CD1c-positive myeloid dendritic cell (primary cell): Measurements from ENCODE around the gene SLC7A6.
A peak's percentile ranks its signal among the peaks of the same experiment; 100 is the strongest.

Experiments used
- DNase-seq: peaks from one replicate; pipeline ENCODE4 v3.0.0-alpha.2; 2016; ENCODE audit errors: extremely low spot score

The SLC7A6 gene

DNA sequence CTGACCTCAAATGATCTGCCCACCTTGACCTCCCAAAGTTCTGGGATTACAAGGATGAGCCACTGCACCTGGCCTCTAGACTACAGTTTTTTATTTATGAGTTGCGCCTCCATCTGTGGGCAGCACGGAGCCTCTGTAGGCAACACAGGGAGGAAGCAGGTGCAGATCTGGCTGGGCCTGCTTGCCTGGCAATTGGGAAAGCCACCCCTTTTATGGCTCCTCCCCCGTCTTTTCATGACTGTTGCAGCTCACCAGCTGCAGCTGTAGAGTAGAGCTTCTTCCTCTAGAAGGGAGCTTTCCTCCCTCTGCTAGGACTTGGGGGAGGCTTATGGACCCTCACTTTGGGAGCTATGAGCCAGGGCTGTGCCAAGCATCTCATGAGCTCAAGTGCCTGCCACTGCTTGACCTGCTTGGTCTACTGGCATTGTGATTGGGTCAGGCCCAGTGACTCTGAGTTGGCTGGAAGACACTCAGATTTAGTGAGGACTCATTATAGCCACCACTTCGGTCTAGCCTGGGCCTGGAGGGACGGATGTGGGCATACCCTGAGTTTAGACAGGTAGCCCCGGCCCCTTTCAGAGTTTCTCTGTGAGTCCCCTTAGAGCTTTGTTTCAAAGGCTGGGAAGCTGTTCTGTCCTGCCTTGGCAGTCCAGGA, 6.9 kb upstream of the SLC7A6 start:
- peak; percentile 51 for DNase-seq

- peak; percentile 79 for DNase-seq
Measured at GRCh38 chr16:68257906-68258800, 6.2 kb upstream of the SLC7A6 start.

- peak; percentile 57 for DNase-seq
Measured at GRCh38 chr16:68259007-68259825, 5.1 kb upstream of the SLC7A6 start.

GRCh38 chr16:68263559-68264127, 683 bp upstream of the SLC7A6 start:
- DNase-seq: no peak

DNA sequence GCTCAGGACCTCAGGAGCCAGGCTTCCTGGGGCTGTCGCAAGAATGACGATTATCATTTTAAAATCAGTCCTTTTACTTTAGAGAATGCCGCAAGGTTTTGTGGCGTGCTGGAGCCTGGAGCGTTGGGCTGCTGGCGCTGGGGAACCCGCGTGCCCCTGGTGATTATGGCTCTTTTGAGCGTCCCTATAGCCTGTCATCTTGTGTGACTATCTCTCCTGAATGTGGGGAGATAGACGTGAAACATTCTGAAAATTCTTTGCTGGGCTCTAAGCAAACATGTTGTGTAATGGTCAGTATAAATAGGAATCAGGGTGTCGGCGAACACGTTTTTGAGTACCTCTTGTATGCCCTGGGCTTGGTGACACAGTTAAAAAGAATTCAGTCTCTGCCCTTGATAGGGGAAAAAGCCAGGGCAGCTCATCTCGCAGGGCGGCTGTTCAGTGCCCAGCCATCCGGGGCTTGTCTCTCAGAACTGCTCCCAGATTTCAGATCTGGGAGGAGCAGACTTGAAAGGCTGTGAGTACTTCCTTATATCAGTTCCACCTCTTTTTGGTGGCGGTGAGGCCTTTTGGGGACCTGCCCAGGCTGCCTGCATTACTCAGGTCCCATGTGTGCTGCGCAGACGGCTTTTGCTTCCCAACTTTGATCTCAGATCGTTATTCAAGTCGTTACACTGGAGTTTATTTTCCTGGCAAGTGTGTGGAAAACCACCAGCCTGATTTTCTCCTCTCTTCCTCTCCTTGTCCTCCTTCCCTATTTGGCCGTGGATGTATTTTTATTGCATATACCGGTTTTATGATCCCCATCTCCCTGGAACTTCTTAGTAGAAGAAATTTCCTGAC, 973 bp downstream of the SLC7A6 start:
- peak; percentile 77 for DNase-seq

GRCh38 chr16:68267612-68268405, 3.5 kb downstream of the SLC7A6 start:
- no peak for DNase-seq

- DNase-seq: no peak
Measured at GRCh38 chr16:68269793-68270192, 5.5 kb downstream of the SLC7A6 start.

- DNase-seq: no peak
Measured at GRCh38 chr16:68270353-68270752, 6.0 kb downstream of the SLC7A6 start.

DNA sequence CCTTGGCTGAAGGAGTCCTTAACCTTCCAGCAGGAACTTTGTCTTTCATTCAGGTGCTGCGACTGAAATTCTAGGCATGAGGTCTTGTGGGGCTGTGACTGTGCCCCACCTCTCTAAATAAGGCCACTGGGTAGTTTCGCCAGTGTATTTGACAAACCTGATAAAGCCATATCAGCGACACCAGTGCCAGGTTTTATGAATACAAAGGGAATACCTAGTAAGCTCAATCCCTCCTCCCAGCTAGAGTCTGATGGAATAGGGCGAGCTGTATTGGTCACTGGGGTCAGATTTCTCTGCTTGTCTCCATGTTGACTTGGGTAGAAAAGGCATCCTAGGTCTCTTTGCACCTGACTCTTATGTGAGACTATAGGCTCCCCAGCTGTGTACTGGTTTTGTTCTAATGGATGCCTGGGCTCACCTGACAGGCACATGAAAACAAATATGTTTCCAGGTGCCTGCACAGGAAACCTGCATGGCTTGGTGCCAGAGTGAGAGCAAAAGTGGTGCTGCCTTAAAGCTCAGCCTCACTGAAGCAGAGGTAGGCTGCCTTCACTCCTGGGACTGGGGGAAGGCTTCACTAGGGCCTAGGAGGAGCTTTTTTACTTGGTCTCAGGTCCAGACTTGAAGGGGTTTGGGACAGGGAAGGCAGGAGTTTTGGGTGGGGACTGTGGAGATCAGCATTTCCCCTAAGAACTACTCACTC, 8.3 kb downstream of the SLC7A6 start:
- DNase-seq: peak; percentile 23

- DNase-seq: no peak
Measured at GRCh38 chr16:68273459-68273858, 9.1 kb downstream of the SLC7A6 start.

DNA sequence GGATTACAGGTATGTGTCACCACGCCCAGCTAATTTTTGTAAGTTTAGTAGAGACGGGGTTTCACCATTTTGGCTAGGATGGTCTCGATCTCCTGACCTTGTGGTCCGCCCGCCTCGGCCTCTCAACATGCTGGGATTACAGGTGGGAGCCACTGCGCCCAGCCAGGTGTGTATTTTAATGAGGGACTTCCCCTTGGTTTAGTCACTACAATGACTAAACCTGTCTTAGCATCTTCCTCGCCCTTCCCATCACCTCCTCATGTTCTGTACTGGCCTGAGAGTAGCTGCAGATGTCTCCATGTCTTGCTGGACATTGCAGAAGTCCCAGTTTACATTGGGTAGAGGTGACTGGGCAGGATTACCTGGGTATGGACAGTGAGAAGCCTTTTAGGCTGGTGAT, 9.6 kb downstream of the SLC7A6 start:
- DNase-seq: no peak

DNA sequence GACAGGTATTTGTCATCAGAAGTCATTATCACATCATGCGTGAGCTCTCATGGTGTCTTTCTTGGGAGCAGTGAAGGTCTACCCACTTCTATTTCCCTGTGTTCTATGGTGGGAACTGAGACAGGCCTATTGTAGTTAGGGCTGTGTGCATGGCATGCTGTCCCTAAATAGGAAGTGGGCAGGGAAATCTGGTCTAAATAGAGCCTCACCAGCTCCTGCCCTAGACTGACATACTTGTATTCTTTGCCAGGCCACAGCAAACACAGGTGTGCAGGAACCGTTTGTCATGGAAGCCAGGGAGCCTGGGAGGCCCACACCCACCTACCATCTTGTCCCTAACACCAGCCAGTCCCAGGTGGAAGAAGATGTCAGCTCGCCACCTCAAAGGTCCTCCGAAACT, 10.1 kb downstream of the SLC7A6 start:
- no peak for DNase-seq

DNA sequence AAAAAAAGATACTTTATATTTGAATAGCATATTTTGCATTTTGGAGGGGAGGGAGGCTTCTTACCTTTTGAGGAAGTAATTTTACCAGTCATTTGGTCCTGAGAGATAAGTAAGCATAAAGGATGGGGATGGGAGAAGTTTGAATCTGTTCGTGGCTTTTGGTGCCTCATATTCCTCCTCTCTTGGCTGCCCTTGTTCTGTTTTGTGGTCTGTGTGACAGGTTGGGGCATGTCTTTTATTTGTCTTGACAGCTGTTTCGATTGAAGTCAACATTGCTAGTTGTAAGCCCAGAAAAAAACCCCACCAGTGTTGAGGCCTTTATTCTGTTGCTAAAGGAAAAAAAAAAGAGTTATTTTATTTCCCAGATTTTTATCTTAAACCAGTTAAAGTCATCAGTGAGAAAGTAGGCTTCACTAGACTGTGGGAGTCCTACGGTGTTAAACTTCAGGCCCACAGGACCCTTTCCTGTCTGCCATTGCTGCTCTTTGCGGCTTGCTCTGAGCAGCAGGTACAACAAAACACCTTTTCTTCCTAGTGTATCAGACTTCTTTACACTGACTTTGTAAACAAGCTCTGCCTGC, 11.4 kb downstream of the SLC7A6 start:
- no peak for DNase-seq

- no peak for DNase-seq
Measured at GRCh38 chr16:68276223-68276622, 11.9 kb downstream of the SLC7A6 start.

DNA sequence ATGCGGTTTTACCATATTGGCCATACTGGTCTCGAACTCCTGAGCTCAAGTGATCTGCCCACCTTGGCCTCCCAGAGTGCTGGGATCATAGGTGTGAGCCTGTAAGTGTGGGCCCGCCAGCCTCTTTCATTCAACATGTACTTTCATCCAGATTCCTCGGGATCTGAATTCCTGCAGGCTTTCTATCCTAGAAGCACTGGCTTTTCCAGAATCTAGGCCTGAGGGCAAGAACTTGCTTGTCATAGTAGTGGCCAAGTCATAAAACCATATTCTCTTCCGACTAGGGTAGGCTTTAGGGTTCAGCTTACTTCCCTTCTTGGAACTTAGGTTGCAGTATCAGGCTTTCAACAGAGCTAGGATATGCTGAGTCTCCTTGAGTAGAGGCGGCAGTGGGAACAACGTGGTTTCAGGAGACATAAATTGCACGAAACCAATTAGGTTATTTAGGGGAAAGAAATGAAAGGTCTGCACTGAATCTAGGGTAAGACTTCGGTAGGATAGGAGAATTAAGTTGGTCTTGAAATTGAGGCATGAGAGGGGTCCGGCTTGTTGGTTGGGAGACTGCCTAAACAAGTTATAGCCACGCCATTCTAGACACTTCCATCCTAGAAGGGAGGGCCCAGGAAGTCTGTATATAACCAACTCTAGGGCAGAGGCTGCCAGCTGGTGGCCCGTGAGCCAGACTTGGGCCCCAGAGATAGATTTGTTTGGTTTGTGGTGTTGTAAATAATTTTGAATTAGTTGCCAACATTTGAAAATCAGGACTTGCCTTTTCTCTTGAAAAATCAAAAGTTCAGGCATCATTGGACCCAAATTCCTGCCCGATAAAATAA, 15.6 kb downstream of the SLC7A6 start:
- peak; percentile 30 for DNase-seq

DNA sequence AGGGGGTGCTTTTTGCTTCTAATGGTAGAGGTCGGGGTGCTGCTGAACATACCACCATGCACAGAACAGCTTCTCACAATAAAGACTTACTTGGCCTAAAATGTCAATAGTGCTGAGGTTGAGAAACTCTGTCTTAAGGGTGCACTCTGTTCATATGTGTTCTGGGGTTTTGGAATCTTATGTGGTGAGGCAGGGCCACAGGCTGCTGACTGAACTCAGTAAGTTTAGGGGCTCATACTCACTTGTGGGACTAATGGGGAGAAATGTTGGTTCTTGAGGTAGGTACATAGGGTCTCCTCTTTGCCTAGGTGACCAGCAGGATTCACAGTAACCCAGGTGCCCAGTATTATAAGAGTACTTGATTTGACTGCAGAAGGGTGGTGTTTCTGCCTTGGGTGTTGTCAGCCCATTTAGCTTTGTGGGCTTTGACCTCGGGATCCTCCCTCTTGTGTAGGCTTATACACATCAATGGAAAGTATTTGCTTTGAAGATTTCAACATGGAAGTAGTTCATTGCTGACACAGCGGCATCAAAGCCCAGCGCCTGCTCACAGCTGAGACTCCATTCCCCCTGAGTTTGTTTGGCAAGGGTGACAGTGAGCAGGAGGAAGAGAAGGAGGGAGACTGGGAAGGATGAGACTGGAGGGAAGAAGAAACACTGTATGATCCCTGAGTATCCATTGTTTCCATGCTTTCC, 17.2 kb downstream of the SLC7A6 start:
- no peak for DNase-seq

DNA sequence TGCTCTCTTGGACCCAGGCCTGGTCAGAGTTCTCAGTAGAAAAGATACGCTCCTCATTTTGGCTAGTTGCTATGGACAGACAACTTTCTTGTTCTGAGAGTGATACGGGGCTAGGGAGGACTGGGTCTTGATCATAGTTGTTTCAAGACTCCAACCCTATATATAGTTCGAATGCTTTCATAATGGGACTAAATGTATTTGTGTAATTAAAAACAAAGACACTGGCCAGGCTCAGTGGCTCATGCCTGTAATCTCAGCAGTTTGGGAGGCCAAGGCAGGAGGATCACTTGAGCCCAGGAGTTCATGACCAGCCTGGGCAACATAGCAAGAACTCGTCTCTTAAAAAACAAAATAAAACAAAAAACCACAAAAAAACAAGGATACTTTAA, 17.7 kb downstream of the SLC7A6 start:
- no peak for DNase-seq

DNA sequence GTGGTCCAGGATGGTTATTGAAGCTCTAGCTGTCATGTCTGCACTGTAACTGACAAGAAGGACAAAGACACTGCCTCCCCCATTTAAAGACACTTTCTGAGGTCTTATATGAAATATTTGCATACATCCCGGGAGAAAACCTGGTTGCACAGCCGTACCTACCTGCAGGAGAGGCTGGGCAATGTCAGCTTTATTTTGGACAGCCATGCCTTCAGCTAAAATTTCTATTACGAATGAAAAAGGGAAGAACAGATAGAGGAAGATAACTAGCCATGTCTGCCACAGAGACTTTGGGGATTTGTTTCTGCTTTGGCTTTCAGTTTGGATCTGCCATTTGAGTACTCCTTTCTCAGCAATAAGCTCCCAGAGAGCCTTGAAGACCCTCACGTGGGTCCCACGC, 19.0 kb downstream of the SLC7A6 start:
- DNase-seq: peak; percentile 32
